CD4-positive, alpha-beta T cell (primary cell): ENCODE results near the gene ZNF263. TPM values are rescaled to one million over a fixed set of nuclear protein-coding genes. Genes with fewer than 3 reads are reported as not detected.

Source experiments
- ATAC-seq: fragments of 200-7000 bp; cut with Tn5 transposase; one replicate; pipeline ENCODE4 v1.10.0; 2022; ENCODE audit warnings: mild to moderate bottlenecking; ENCODE audit not compliant: poor library complexity
- CTCF ChIA-PET: fragments of 350-600 bp; sonication (Branson Sonifier 250); formaldehyde crosslinking; loops from one replicate; lab custom pipeline; 2021; ENCODE audit warnings: antibody characterized with exemption, inconsistent platforms; lab: Charles Lee
- POLR2A ChIA-PET: fragments of 350-600 bp; sonication (Branson Sonifier 250); formaldehyde crosslinking; loops from one replicate; lab custom pipeline; 2021; ENCODE audit warnings: antibody characterized with exemption, inconsistent platforms; lab: Charles Lee
- DNase-seq, 14 experiments: peaks; one replicate each; pipeline ENCODE4 v3.0.0-alpha.2; 2013 to 2020; ENCODE audit warnings: mixed read lengths in 2 of 14
- H3K27ac ChIP-seq, 2 donors: one replicate each; pipeline versions ENCODE4 v1.5.1 to v1.7.0; 2013; ENCODE audit warnings: low read length in 2 of 2, low read depth in 1 of 2, mild to moderate bottlenecking in 1 of 2
- H3K27me3 ChIP-seq, 2 experiments: 1 replicate in 1 of 2; 2 replicates in 1 of 2; pipeline versions ENCODE4 v1.6.1 to v1.7.0; 2013; ENCODE audit warnings: low read length in 2 of 2, control low read depth in 1 of 2, mild to moderate bottlenecking in 1 of 2, moderate library complexity in 1 of 2; ENCODE audit not compliant: insufficient read depth in 2 of 2, control insufficient read depth in 1 of 2
- H3K36me3 ChIP-seq: one replicate; pipeline ENCODE4 v1.6.1; 2013; ENCODE audit warnings: low read length, control low read depth; ENCODE audit not compliant: insufficient read depth
- H3K4me1 ChIP-seq: one replicate; pipeline ENCODE4 v1.6.1; 2013; ENCODE audit warnings: low read length, control low read depth; ENCODE audit not compliant: insufficient read depth
- H3K4me3 ChIP-seq: one replicate; pipeline ENCODE4 v1.5.1; 2013; ENCODE audit warnings: mild to moderate bottlenecking, low read length, moderate library complexity
- H3K9me3 ChIP-seq, 2 experiments: 1 replicate in 1 of 2; 2 replicates in 1 of 2; pipeline versions ENCODE4 v1.6.1 to v1.7.0; 2013; ENCODE audit warnings: low read length in 2 of 2, mild to moderate bottlenecking in 2 of 2, control low read depth in 1 of 2, moderate library complexity in 1 of 2; ENCODE audit not compliant: control insufficient read depth in 1 of 2, insufficient read depth in 1 of 2
- H3K27ac Mint-ChIP-seq: one replicate; pipeline ENCODE4 v1.8.0; 2020; ENCODE audit warnings: mixed read lengths
- H3K27me3 Mint-ChIP-seq: one replicate; pipeline ENCODE4 v1.8.0; 2021; ENCODE audit warnings: mixed read lengths
- H3K36me3 Mint-ChIP-seq: one replicate; pipeline ENCODE4 v1.8.0; 2021; ENCODE audit warnings: low read depth, mixed read lengths
- H3K4me1 Mint-ChIP-seq: one replicate; pipeline ENCODE4 v1.8.0; 2021; ENCODE audit warnings: low read depth, mixed read lengths
- H3K4me3 Mint-ChIP-seq: one replicate; pipeline ENCODE4 v1.8.0; 2020; ENCODE audit warnings: mild to moderate bottlenecking, mixed read lengths
- H3K9me3 Mint-ChIP-seq: one replicate; pipeline ENCODE4 v1.8.0; 2020; ENCODE audit warnings: mixed read lengths
- intact Hi-C, 2 experiments: fragments of 100-400 bp; cut with DNase I in 1 of 2; cut with micrococcal nuclease in 1 of 2; formaldehyde crosslinking; loops; one replicate each; pipeline versions ENCODE4 v1.15.1 to v1.9.0; 2023 to 2025; cut with DNase I, micrococcal nuclease
- polyA plus RNA-seq, 2 donors: library from polyadenylated mRNA; unstranded; fragments of 120-200 nt; gene quantifications; one replicate each; pipeline ENCODE4 v1.2.1, GENCODE V29; 2013
- total RNA-seq, 174 experiments: library from RNA in 2 of 174; stranded (reverse) in 2 of 174; gene quantifications; one replicate each; pipeline ENCODE4 v1.2.3 and lab custom pipeline; 2021 to 2026
- TF ChIP-seq, protein P1 (sequence below): fragments of 200-600 bp; IDR thresholded peaks from one replicate; pipeline ENCODE4 v1.8.0; 2022; ENCODE audit warnings: antibody characterized with exemption, mild to moderate bottlenecking

Gene ZNF263
- total RNA-seq (10 to 100 TPM; 35.3 to 39.4 TPM), total RNA-seq (lab: John Stamatoyannopoulos, UW) (23.9 to 110 (median 41.5) reads per million in 172 experiments)
- polyA plus RNA-seq (2013, experiment 1 of 2) = 40.0 TPM
- polyA plus RNA-seq (2013, experiment 2 of 2) = 38.6 TPM

- peak within 1 kb of the TSS; percentile 94 for H3K27ac Mint-ChIP-seq
- CTCF ChIA-PET = interaction anchor here (0.6 to 1.3 kb wide), 4 partner anchors 16 to 224 kb away, joined by 3 to 5 read pairs (median 4); no protein-coding TSS in a partner anchor
- no peaks in the 10 kb centered on the region for H3K27me3 Mint-ChIP-seq
- peaks cover 39% of the 10 kb centered on the region for H3K4me1 ChIP-seq
- DNase-seq (peak; percentile 85 to 98 (median 90)), ATAC-seq (peak; percentile 89)
- TF ChIP-seq, protein P1, sequence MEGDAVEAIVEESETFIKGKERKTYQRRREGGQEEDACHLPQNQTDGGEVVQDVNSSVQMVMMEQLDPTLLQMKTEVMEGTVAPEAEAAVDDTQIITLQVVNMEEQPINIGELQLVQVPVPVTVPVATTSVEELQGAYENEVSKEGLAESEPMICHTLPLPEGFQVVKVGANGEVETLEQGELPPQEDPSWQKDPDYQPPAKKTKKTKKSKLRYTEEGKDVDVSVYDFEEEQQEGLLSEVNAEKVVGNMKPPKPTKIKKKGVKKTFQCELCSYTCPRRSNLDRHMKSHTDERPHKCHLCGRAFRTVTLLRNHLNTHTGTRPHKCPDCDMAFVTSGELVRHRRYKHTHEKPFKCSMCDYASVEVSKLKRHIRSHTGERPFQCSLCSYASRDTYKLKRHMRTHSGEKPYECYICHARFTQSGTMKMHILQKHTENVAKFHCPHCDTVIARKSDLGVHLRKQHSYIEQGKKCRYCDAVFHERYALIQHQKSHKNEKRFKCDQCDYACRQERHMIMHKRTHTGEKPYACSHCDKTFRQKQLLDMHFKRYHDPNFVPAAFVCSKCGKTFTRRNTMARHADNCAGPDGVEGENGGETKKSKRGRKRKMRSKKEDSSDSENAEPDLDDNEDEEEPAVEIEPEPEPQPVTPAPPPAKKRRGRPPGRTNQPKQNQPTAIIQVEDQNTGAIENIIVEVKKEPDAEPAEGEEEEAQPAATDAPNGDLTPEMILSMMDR = no peak
- H3K4me3 ChIP-seq = peak within 1 kb of the TSS; percentile 93
- H3K27me3 ChIP-seq = no peaks in the 10 kb centered on the region
- intact Hi-C loops = loop anchor here (1.0 to 5.0 kb wide), 7 partner anchors 19 to 328 kb away; partner anchors contain the start of genes TIGD7 (in 2 of the 2), ZNF75A (in 2 of the 2), SLX4 (in 1 of the 2) and ZNF174 (in 1 of the 2)
- H3K36me3 Mint-ChIP-seq = peaks cover 53% of the 10 kb centered on the region
- H3K36me3 ChIP-seq = peaks cover 25% of the 10 kb centered on the region
- POLR2A ChIA-PET = interaction anchor here (0.6 to 8.8 kb wide), 40 partner anchors 10 to 1128 kb away, joined by 3 to 99 read pairs (median 6); partner anchors contain the start of genes CLUAP1, IL32, MEFV and NAA60
- peaks cover 42% of the 10 kb centered on the region for H3K4me1 Mint-ChIP-seq
- H3K27ac ChIP-seq = peak within 1 kb of the TSS; percentile 89 to 100
- peak within 1 kb of the TSS; percentile 96 for H3K4me3 Mint-ChIP-seq
- peaks cover 8% of the 10 kb centered on the region for H3K9me3 Mint-ChIP-seq
- peaks cover 10 to 22% of the 10 kb centered on the region in 2 experiments for H3K9me3 ChIP-seq
Observed at GRCh38 chr16:3282730-3283542, at the start of gene ZNF263. TSS of gene ZNF263 (plus strand) at chr16:3283491. CDS start at chr16:3283819, 328 bp downstream.

DNA sequence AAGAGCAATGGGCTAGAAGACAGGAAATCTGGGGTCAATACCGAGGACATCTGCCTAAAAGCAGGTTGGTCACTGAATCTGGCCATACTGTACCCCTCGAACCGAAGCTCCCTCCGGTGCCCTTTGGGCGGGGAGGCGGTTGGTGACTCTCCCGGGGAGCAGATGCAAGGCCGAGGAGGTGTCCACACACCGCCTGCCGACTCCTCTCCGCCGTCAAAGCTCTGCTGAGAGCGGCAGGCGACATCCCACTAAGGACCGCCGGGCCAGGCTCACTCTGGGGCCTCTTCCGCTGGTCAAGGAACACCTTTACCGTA is 48.8 kb upstream of the ZNF263 start:
- ATAC-seq (no peak), DNase-seq (no peak)
- peaks cover 50% of the 10 kb centered on the region for H3K4me1 Mint-ChIP-seq
- peaks cover 42% of the 10 kb centered on the region for H3K36me3 ChIP-seq
- H3K27me3 ChIP-seq = no peaks in the 10 kb centered on the region
- H3K4me3 Mint-ChIP-seq = peak overlapping the region; percentile 94
- POLR2A ChIA-PET = interaction anchor here (0.5 to 3.7 kb wide), 14 partner anchors 9 to 167 kb away, joined by 3 to 20 read pairs (median 4); partner anchors contain the start of genes OR1F1, ZNF174, ZNF263 and ZSCAN32
- intact Hi-C loops = loop anchor here (2.0 to 5.0 kb wide), 2 partner anchors 30 to 47 kb away; partner anchors contain the start of gene OR1F1 (in 1 of the 2)
- peak overlapping the region; percentile 98 for H3K4me3 ChIP-seq
- CTCF ChIA-PET = interaction anchor here (1.1 to 1.5 kb wide), 2 partner anchors 70 to 223 kb away, joined by 3 to 5 read pairs; no protein-coding TSS in a partner anchor
- TF ChIP-seq, protein P1 = no peak
- no peaks in the 10 kb centered on the region for H3K27me3 Mint-ChIP-seq
- peaks cover 27% of the 10 kb centered on the region for H3K4me1 ChIP-seq
- H3K27ac ChIP-seq = peak overlapping the region; percentile 88 to 97
- peaks cover 8% of the 10 kb centered on the region for H3K9me3 Mint-ChIP-seq
- peaks cover 71% of the 10 kb centered on the region for H3K36me3 Mint-ChIP-seq
- H3K27ac Mint-ChIP-seq = peak overlapping the region; percentile 94
- H3K9me3 ChIP-seq = peaks cover 14% of the 10 kb centered on the region in 2 experiments

GRCh38 chr16:3234857-3235561 is 48.3 kb upstream of the ZNF263 start, which contains the start of gene ZNF200:
TSS of gene ZNF200 (minus strand) at chr16:3235158. CDS start at chr16:3233755, 1,403 bp downstream.
- H3K27ac Mint-ChIP-seq = peak within 1 kb of the TSS; percentile 94
- H3K27ac ChIP-seq = peak within 1 kb of the TSS; percentile 88 to 97
- H3K4me1 Mint-ChIP-seq = peaks cover 50% of the 10 kb centered on the region
- peaks cover 37% of the 10 kb centered on the region for H3K36me3 ChIP-seq
- TF ChIP-seq, protein P1 = no peak
- peak within 1 kb of the TSS; percentile 94 for H3K4me3 Mint-ChIP-seq
- peaks cover 66% of the 10 kb centered on the region for H3K36me3 Mint-ChIP-seq
- H3K27me3 ChIP-seq = no peaks in the 10 kb centered on the region
- ChIA-PET POLR2A (interaction anchor here (0.5 to 3.7 kb wide), 15 partner anchors 9 to 166 kb away, joined by 3 to 20 read pairs (median 5); partner anchors contain the start of genes OR1F1, ZNF174, ZNF213 and ZNF263), CTCF (interaction anchor here (1.1 to 1.5 kb wide), 2 partner anchors 70 to 223 kb away, joined by 3 to 5 read pairs; no protein-coding TSS in a partner anchor)
- peak; percentile 86 to 97 (median 90) for DNase-seq
- H3K4me1 ChIP-seq = peaks cover 27% of the 10 kb centered on the region
- intact Hi-C loops = loop anchor here (1.0 to 5.0 kb wide), 5 partner anchors 20 to 48 kb away; partner anchors contain the start of gene OR1F1 (in 1 of the 2)
- peaks cover 10 to 12% of the 10 kb centered on the region in 2 experiments for H3K9me3 ChIP-seq
- peak; percentile 89 for ATAC-seq
- peaks cover 7% of the 10 kb centered on the region for H3K9me3 Mint-ChIP-seq
- peak within 1 kb of the TSS; percentile 98 for H3K4me3 ChIP-seq
- H3K27me3 Mint-ChIP-seq = peaks cover 1% of the 10 kb centered on the region
